Renal pelvis (tissue), 4 donors: Measurements from ENCODE around the gene ARHGEF38. TPM values are rescaled to one million over a fixed set of nuclear protein-coding genes. Genes with fewer than 3 reads are reported as not detected.
"Not testable (repeated sequence)": the region's sequence is repeated elsewhere in the genome, so short reads cannot be mapped to it uniquely, and the experiment has no call there.

ENCODE experiments used
- DNase-seq: peaks from one replicate; pipeline ENCODE4 v3.0.0-alpha.2; 2013
- polyA plus RNA-seq, 3 donors: library from polyadenylated mRNA; unstranded; fragments of 120-200 nt; gene quantifications; one replicate each; pipeline ENCODE4 v1.2.1, GENCODE V29; 2013; ENCODE audit not compliant: insufficient read length in 3 of 3

ARHGEF38 gene
- polyA plus RNA-seq, 3 donors = 3.9 to 5.2 (median 4.7) TPM

GRCh38 chr4:105651884-105652283 is 99.5 kb downstream of the ARHGEF38 start:
- peak; percentile 23 for DNase-seq

- DNase-seq = peak; percentile 64
Observed at GRCh38 chr4:105652286-105652888, 100.0 kb downstream of the ARHGEF38 start.

- no peak for DNase-seq
Observed at GRCh38 chr4:105657117-105657765, 104.8 kb downstream of the ARHGEF38 start.

- no peak for DNase-seq
Observed at GRCh38 chr4:105659190-105659589, 106.8 kb downstream of the ARHGEF38 start.

GRCh38 chr4:105661028-105661427 is 108.6 kb downstream of the ARHGEF38 start:
- no peak for DNase-seq

GRCh38 chr4:105662935-105663675 is 110.7 kb downstream of the ARHGEF38 start:
- no peak for DNase-seq

- DNase-seq = peak; percentile 15
Observed at GRCh38 chr4:105666693-105667092, 114.3 kb downstream of the ARHGEF38 start.

GRCh38 chr4:105670684-105671083 is 118.3 kb downstream of the ARHGEF38 start:
- DNase-seq = no peak

- DNase-seq = no peak
Observed at GRCh38 chr4:105671301-105671700, 118.9 kb downstream of the ARHGEF38 start.

GRCh38 chr4:105674011-105674410 is 121.6 kb downstream of the ARHGEF38 start:
- DNase-seq = no peak

- no peak for DNase-seq
Observed at GRCh38 chr4:105677709-105678108, 125.3 kb downstream of the ARHGEF38 start.

GRCh38 chr4:105679186-105679585 is 126.8 kb downstream of the ARHGEF38 start:
- DNase-seq = no peak

- DNase-seq = no peak
Observed at GRCh38 chr4:105683038-105683437, 130.6 kb downstream of the ARHGEF38 start.

GRCh38 chr4:105686571-105686970 is 134.2 kb downstream of the ARHGEF38 start:
- no peak for DNase-seq

GRCh38 chr4:105694812-105695211 is 142.4 kb downstream of the ARHGEF38 start:
- DNase-seq = not testable (repeated sequence)

- not testable (repeated sequence) for DNase-seq
Observed at GRCh38 chr4:105695832-105696231, 143.4 kb downstream of the ARHGEF38 start.

GRCh38 chr4:105698607-105699006 is 146.2 kb downstream of the ARHGEF38 start:
- DNase-seq = no peak

GRCh38 chr4:105707782-105708180 is 155.4 kb downstream of the ARHGEF38 start:
- no peak for DNase-seq

- DNase-seq = peak; percentile 95
Observed at GRCh38 chr4:105708181-105709080, 156.0 kb downstream of the ARHGEF38 start, which contains the start of the genes GSTCD and INTS12. Gene GSTCD (plus strand): TSS chr4:105708784. CDS start chr4:105717614, 8,830 bp downstream. Gene INTS12 (minus strand): TSS chr4:105708689. CDS start chr4:105700005, 8,684 bp downstream.

GRCh38 chr4:105709081-105709450 is 156.6 kb downstream of the ARHGEF38 start:
- peak; percentile 39 for DNase-seq

- DNase-seq = no peak
Observed at GRCh38 chr4:105710012-105710600, 157.7 kb downstream of the ARHGEF38 start.
